ENCODE data around the gene ADAMTS5. TPM values are rescaled to one million over a fixed set of nuclear protein-coding genes. Genes with fewer than 3 reads are reported as not detected.

Gene ADAMTS5
- not detected for total RNA-seq

GRCh38 chr21:26967062-26967913 lies at the start of gene ADAMTS5:
ADAMTS5 (minus strand) TSS chr21:26967088; CDS start chr21:26966391, 697 bp downstream.
- no peak for ATAC-seq
- no peaks in the 10 kb centered on the region for H3K4me1 Mint-ChIP-seq

GRCh38 chr21:27001526-27001925 lies 34.6 kb upstream of the ADAMTS5 start:
- Mint-ChIP-seq H3K9me3 (ENCODE audit: low read depth) (peaks cover under 1% of the 10 kb centered on the region), H3K4me3 (no peak overlapping the region), H3K36me3 (no peaks in the 10 kb centered on the region), H3K27me3 (no peaks in the 10 kb centered on the region), H3K4me1 (no peaks in the 10 kb centered on the region), H3K27ac (no peak overlapping the region)
- DNase-seq (no peak), ATAC-seq (no peak)
- CTCF ChIA-PET, result no interaction called here

More at GRCh38 chr21:26967062-26967913, at the start of gene ADAMTS5:
- Mint-ChIP-seq H3K9me3 (ENCODE audit: low read depth) (no peaks in the 10 kb centered on the region), H3K27me3 (peaks cover 45% of the 10 kb centered on the region), H3K4me3 (no peak within 1 kb of the TSS), H3K27ac (no peak within 1 kb of the TSS), H3K36me3 (no peaks in the 10 kb centered on the region)
- CTCF ChIA-PET, result no interaction called here
- DNase-seq, result no peak

- ATAC-seq, result no peak
- Mint-ChIP-seq H3K4me3 (no peak overlapping the region), H3K36me3 (no peaks in the 10 kb centered on the region), H3K27me3 (no peaks in the 10 kb centered on the region), H3K4me1 (no peaks in the 10 kb centered on the region), H3K27ac (no peak overlapping the region), H3K9me3 (ENCODE audit: low read depth) (peaks cover 3% of the 10 kb centered on the region)
- DNase-seq, result no peak
- CTCF ChIA-PET, result no interaction called here
Observed at GRCh38 chr21:26983576-26983975, 16.7 kb upstream of the ADAMTS5 start.

GRCh38 chr21:26982767-26983166 lies 15.9 kb upstream of the ADAMTS5 start:
- peaks cover 3% of the 10 kb centered on the region for H3K9me3 Mint-ChIP-seq (ENCODE audit: low read depth)
- CTCF ChIA-PET, result no interaction called here
- no peaks in the 10 kb centered on the region for H3K36me3 Mint-ChIP-seq
- DNase-seq (no peak), ATAC-seq (no peak)
- H3K4me3 Mint-ChIP-seq, result no peak overlapping the region
- H3K27me3 Mint-ChIP-seq, result no peaks in the 10 kb centered on the region
- no peaks in the 10 kb centered on the region for H3K4me1 Mint-ChIP-seq
- H3K27ac Mint-ChIP-seq, result no peak overlapping the region

GRCh38 chr21:26977746-26978145 lies 10.9 kb upstream of the ADAMTS5 start:
- no peak overlapping the region for H3K27ac Mint-ChIP-seq
- CTCF ChIA-PET, result no interaction called here
- H3K27me3 Mint-ChIP-seq, result no peaks in the 10 kb centered on the region
- DNase-seq (no peak), ATAC-seq (no peak)
- H3K4me3 Mint-ChIP-seq, result no peak overlapping the region
- H3K9me3 Mint-ChIP-seq (ENCODE audit: low read depth), result peaks cover 3% of the 10 kb centered on the region
- H3K36me3 Mint-ChIP-seq, result no peaks in the 10 kb centered on the region
- no peaks in the 10 kb centered on the region for H3K4me1 Mint-ChIP-seq

GRCh38 chr21:26973226-26973625 lies 6.3 kb upstream of the ADAMTS5 start:
- Mint-ChIP-seq H3K9me3 (ENCODE audit: low read depth) (no peaks in the 10 kb centered on the region), H3K4me1 (no peaks in the 10 kb centered on the region), H3K27ac (no peak overlapping the region), H3K27me3 (peaks cover 4% of the 10 kb centered on the region), H3K36me3 (no peaks in the 10 kb centered on the region), H3K4me3 (no peak overlapping the region)
- CTCF ChIA-PET, result no interaction called here
- ATAC-seq, result no peak
- DNase-seq, result no peak

GRCh38 chr21:26972192-26972591 lies 5.3 kb upstream of the ADAMTS5 start:
- H3K27me3 Mint-ChIP-seq, result peaks cover 14% of the 10 kb centered on the region
- H3K36me3 Mint-ChIP-seq, result no peaks in the 10 kb centered on the region
- H3K4me1 Mint-ChIP-seq, result no peaks in the 10 kb centered on the region
- DNase-seq, result no peak
- CTCF ChIA-PET, result interaction anchor here (1.3 kb wide), 1 partner anchor 8 kb away, joined by 3 read pairs; no protein-coding TSS in a partner anchor
- H3K9me3 Mint-ChIP-seq (ENCODE audit: low read depth), result no peaks in the 10 kb centered on the region
- H3K27ac Mint-ChIP-seq, result no peak overlapping the region
- no peak overlapping the region for H3K4me3 Mint-ChIP-seq
- no peak for ATAC-seq

- H3K9me3 Mint-ChIP-seq (ENCODE audit: low read depth), result no peaks in the 10 kb centered on the region
- H3K36me3 Mint-ChIP-seq, result no peaks in the 10 kb centered on the region
- no peak overlapping the region for H3K4me3 Mint-ChIP-seq
- CTCF ChIA-PET, result no interaction called here
- H3K27ac Mint-ChIP-seq, result no peak overlapping the region
- DNase-seq, result no peak
- H3K27me3 Mint-ChIP-seq, result peaks cover 30% of the 10 kb centered on the region
- no peaks in the 10 kb centered on the region for H3K4me1 Mint-ChIP-seq
- ATAC-seq, result no peak
Observed at GRCh38 chr21:26969971-26970725, 3.3 kb upstream of the ADAMTS5 start.

GRCh38 chr21:26966649-26967061 lies 233 bp downstream of the ADAMTS5 start:
- DNase-seq, result no peak
- Mint-ChIP-seq H3K9me3 (ENCODE audit: low read depth) (no peaks in the 10 kb centered on the region), H3K27me3 (peaks cover 45% of the 10 kb centered on the region), H3K27ac (no peak overlapping the region), H3K4me3 (no peak overlapping the region), H3K4me1 (no peaks in the 10 kb centered on the region), H3K36me3 (no peaks in the 10 kb centered on the region)
- ATAC-seq, result no peak
- CTCF ChIA-PET, result no interaction called here

- Mint-ChIP-seq H3K4me1 (no peaks in the 10 kb centered on the region), H3K4me3 (no peak overlapping the region), H3K9me3 (ENCODE audit: low read depth) (no peaks in the 10 kb centered on the region), H3K27me3 (peaks cover 45% of the 10 kb centered on the region), H3K27ac (no peak overlapping the region), H3K36me3 (no peaks in the 10 kb centered on the region)
- CTCF ChIA-PET, result no interaction called here
- no peak for DNase-seq
- ATAC-seq, result no peak
Observed at GRCh38 chr21:26965907-26966581, 844 bp downstream of the ADAMTS5 start.

GRCh38 chr21:26965040-26965906 lies 1.6 kb downstream of the ADAMTS5 start:
- Mint-ChIP-seq H3K36me3 (no peaks in the 10 kb centered on the region), H3K27ac (no peak overlapping the region), H3K4me3 (no peak overlapping the region), H3K9me3 (ENCODE audit: low read depth) (no peaks in the 10 kb centered on the region), H3K27me3 (peaks cover 45% of the 10 kb centered on the region), H3K4me1 (no peaks in the 10 kb centered on the region)
- CTCF ChIA-PET, result no interaction called here
- ATAC-seq (no peak), DNase-seq (no peak)

GRCh38 chr21:26964170-26964778 lies 2.6 kb downstream of the ADAMTS5 start:
- no peaks in the 10 kb centered on the region for H3K9me3 Mint-ChIP-seq (ENCODE audit: low read depth)
- no peaks in the 10 kb centered on the region for H3K4me1 Mint-ChIP-seq
- peaks cover 45% of the 10 kb centered on the region for H3K27me3 Mint-ChIP-seq
- DNase-seq, result no peak
- no peak overlapping the region for H3K4me3 Mint-ChIP-seq
- CTCF ChIA-PET, result no interaction called here
- ATAC-seq, result no peak
- no peaks in the 10 kb centered on the region for H3K36me3 Mint-ChIP-seq
- H3K27ac Mint-ChIP-seq, result no peak overlapping the region

Measured in activated CD8-positive, alpha-beta memory T cell treated with anti-CD3 and anti-CD28 coated beads, Interleukin-2, amount 10 ng/mL, durations not matched to agents 7 days and 5 days (primary cell).